ENCODE data around the gene TPI1.

DNA sequence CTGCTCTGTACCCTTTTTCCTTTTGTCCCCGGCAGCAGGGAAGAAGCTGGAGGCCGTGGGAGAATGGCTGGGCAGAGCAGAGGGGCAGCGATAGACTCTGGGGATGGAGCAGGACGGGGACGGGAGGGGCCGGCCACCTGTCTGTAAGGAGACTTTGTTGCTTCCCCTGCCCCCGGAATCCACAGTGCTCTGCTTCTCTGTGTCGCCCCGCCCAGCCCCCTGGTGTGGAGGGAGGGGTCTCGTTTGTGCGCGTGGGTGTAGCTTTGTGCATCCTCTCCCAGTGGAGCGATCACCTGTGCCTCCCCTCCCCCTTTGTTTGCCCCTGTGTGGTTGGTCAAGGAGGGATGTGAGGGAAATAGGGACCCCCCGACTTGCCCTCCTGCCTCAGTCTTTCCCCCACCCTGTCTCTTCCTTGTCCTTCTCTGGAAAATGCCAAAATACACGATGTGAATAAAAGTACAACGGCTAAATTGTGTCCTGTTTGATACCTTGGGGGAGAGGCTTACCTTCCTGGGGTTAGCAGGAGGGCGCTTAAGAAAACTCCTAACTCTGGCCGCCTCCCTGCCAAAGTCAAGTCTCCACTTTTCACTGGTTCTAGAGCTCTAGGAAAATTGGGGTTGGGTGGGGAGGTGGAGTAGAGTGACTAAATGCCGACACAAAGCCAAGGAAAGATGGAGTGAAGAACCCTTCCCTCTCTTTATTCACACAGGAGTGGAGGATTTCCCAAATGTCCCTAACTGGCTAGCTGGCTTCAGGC, 990 bp upstream of the TPI1 start:
- TF ChIP-seq POLR2AphosphoS5 (IDR thresholded peaks at IDR 0.05; ENCODE audit: borderline replicate concordance, low read depth, low read length): no peak
- no peak for TF ChIP-seq EZH2 (IDR thresholded peaks at IDR 0.05)
- no peak for TF ChIP-seq FOXP2 (optimal IDR thresholded peaks at IDR 0.05; ENCODE audit: control extremely low read depth, extremely low read length, insufficient read depth)

Measured in SK-N-MC (cell line).